IPS-18c (cell line): Measurements from ENCODE around the gene ACTBL2.

Experiments used
- H3K4me3 ChIP-seq: 2 replicates; pipeline ENCODE4 v1.7.0; 2013; ENCODE audit warnings: low read depth, mild to moderate bottlenecking, low read length, moderate library complexity; ENCODE audit not compliant: insufficient read depth
- H3K9me3 ChIP-seq: one replicate; pipeline ENCODE4 v1.6.1; 2013; ENCODE audit warnings: mild to moderate bottlenecking, low read length, moderate library complexity; ENCODE audit not compliant: control insufficient read depth, insufficient read depth

Gene ACTBL2

GRCh38 chr5:57456531-57457135, 26.0 kb downstream of the ACTBL2 start:
- Histone ChIP-seq H3K9me3 (no peaks in the 10 kb centered on the region), H3K4me3 (no peak overlapping the region)

GRCh38 chr5:57455511-57456455, 26.8 kb downstream of the ACTBL2 start:
- Histone ChIP-seq H3K9me3 (no peaks in the 10 kb centered on the region), H3K4me3 (no peak overlapping the region)

- H3K9me3 ChIP-seq = no peaks in the 10 kb centered on the region
Measured at GRCh38 chr5:57454896-57455295, 27.7 kb downstream of the ACTBL2 start.

GRCh38 chr5:57453728-57454127, 28.9 kb downstream of the ACTBL2 start:
- Histone ChIP-seq H3K4me3 (no peak overlapping the region), H3K9me3 (no peaks in the 10 kb centered on the region)

More at GRCh38 chr5:57454896-57455295, 27.7 kb downstream of the ACTBL2 start:
- no peak overlapping the region for H3K4me3 ChIP-seq

- no peak overlapping the region for H3K4me3 ChIP-seq
- H3K9me3 ChIP-seq = no peaks in the 10 kb centered on the region
Measured at GRCh38 chr5:57452885-57453284, 29.7 kb downstream of the ACTBL2 start.

- H3K4me3 ChIP-seq = no peak overlapping the region
- H3K9me3 ChIP-seq = no peaks in the 10 kb centered on the region
Measured at GRCh38 chr5:57450991-57451876, 31.4 kb downstream of the ACTBL2 start.

GRCh38 chr5:57448751-57449150, 33.9 kb downstream of the ACTBL2 start:
- H3K9me3 ChIP-seq = no peaks in the 10 kb centered on the region
- H3K4me3 ChIP-seq = no peak overlapping the region

GRCh38 chr5:57448287-57448686, 34.3 kb downstream of the ACTBL2 start:
- H3K9me3 ChIP-seq = no peaks in the 10 kb centered on the region

GRCh38 chr5:57447658-57448057, 35.0 kb downstream of the ACTBL2 start:
- no peaks in the 10 kb centered on the region for H3K9me3 ChIP-seq
- no peak overlapping the region for H3K4me3 ChIP-seq

More at GRCh38 chr5:57448287-57448686, 34.3 kb downstream of the ACTBL2 start:
- H3K4me3 ChIP-seq = no peak overlapping the region

- H3K9me3 ChIP-seq = no peaks in the 10 kb centered on the region
- no peak overlapping the region for H3K4me3 ChIP-seq
Measured at GRCh38 chr5:57446966-57447365, 35.6 kb downstream of the ACTBL2 start.

- peaks cover 2% of the 10 kb centered on the region for H3K9me3 ChIP-seq
- H3K4me3 ChIP-seq = no peak overlapping the region
Measured at GRCh38 chr5:57445705-57446037, 36.9 kb downstream of the ACTBL2 start.

GRCh38 chr5:57445006-57445704, 37.5 kb downstream of the ACTBL2 start:
- Histone ChIP-seq H3K9me3 (peaks cover 2% of the 10 kb centered on the region), H3K4me3 (no peak overlapping the region)

GRCh38 chr5:57442080-57442839, 40.4 kb downstream of the ACTBL2 start:
- peaks cover 2% of the 10 kb centered on the region for H3K9me3 ChIP-seq
- H3K4me3 ChIP-seq = no peak overlapping the region

GRCh38 chr5:57441557-57441956, 41.1 kb downstream of the ACTBL2 start:
- H3K9me3 ChIP-seq = peaks cover 2% of the 10 kb centered on the region
- no peak overlapping the region for H3K4me3 ChIP-seq

- H3K9me3 ChIP-seq = peaks cover 2% of the 10 kb centered on the region
Measured at GRCh38 chr5:57439601-57440000, 43.0 kb downstream of the ACTBL2 start.

GRCh38 chr5:57437976-57438805, 44.4 kb downstream of the ACTBL2 start:
- H3K9me3 ChIP-seq = peaks cover 2% of the 10 kb centered on the region
- no peak overlapping the region for H3K4me3 ChIP-seq

More at GRCh38 chr5:57439601-57440000, 43.0 kb downstream of the ACTBL2 start:
- no peak overlapping the region for H3K4me3 ChIP-seq
